ENCODE data around the gene MRS2.

Gene MRS2

GRCh38 chr6:24445704-24446103 lies 43.0 kb downstream of the MRS2 start:
- no peaks in the 10 kb centered on the region for H3K27me3 ChIP-seq (ENCODE audit: control insufficient read depth, insufficient read depth, low read length)
- no peaks in the 10 kb centered on the region for H3K4me1 ChIP-seq (ENCODE audit: control insufficient read depth, insufficient read depth, low read length)
- H3K4me3 ChIP-seq (ENCODE audit: low read length) = no peak overlapping the region
- no peak overlapping the region for H3K9ac ChIP-seq (ENCODE audit: low read length)
- no peak overlapping the region for H3K27ac ChIP-seq (ENCODE audit: low read depth, low read length)
- no peaks in the 10 kb centered on the region for H3K36me3 ChIP-seq (ENCODE audit: control insufficient read depth, insufficient read depth, low read length)

- no peak overlapping the region for H3K4me3 ChIP-seq (ENCODE audit: low read length)
- H3K9ac ChIP-seq (ENCODE audit: low read length) = no peak overlapping the region
- H3K4me1 ChIP-seq (ENCODE audit: control insufficient read depth, insufficient read depth, low read length) = no peaks in the 10 kb centered on the region
- no peak overlapping the region for H3K27ac ChIP-seq (ENCODE audit: low read depth, low read length)
- H3K27me3 ChIP-seq (ENCODE audit: control insufficient read depth, insufficient read depth, low read length) = no peaks in the 10 kb centered on the region
- no peaks in the 10 kb centered on the region for H3K36me3 ChIP-seq (ENCODE audit: control insufficient read depth, insufficient read depth, low read length)
Observed at GRCh38 chr6:24446670-24447069, 43.9 kb downstream of the MRS2 start.

- Histone ChIP-seq H3K27ac (ENCODE audit: low read depth, low read length) (no peak overlapping the region), H3K36me3 (ENCODE audit: control insufficient read depth, insufficient read depth, low read length) (no peaks in the 10 kb centered on the region), H3K9ac (ENCODE audit: low read length) (no peak overlapping the region), H3K4me1 (ENCODE audit: control insufficient read depth, insufficient read depth, low read length) (no peaks in the 10 kb centered on the region), H3K27me3 (ENCODE audit: control insufficient read depth, insufficient read depth, low read length) (no peaks in the 10 kb centered on the region), H3K4me3 (ENCODE audit: low read length) (no peak overlapping the region)
Observed at GRCh38 chr6:24448396-24448795, 45.7 kb downstream of the MRS2 start.

GRCh38 chr6:24448828-24449525 lies 46.2 kb downstream of the MRS2 start:
- Histone ChIP-seq H3K9ac (ENCODE audit: low read length) (no peak overlapping the region), H3K36me3 (ENCODE audit: control insufficient read depth, insufficient read depth, low read length) (no peaks in the 10 kb centered on the region), H3K27ac (ENCODE audit: low read depth, low read length) (no peak overlapping the region), H3K4me3 (ENCODE audit: low read length) (no peak overlapping the region), H3K27me3 (ENCODE audit: control insufficient read depth, insufficient read depth, low read length) (no peaks in the 10 kb centered on the region), H3K4me1 (ENCODE audit: control insufficient read depth, insufficient read depth, low read length) (no peaks in the 10 kb centered on the region)

GRCh38 chr6:24451581-24452388 lies 49.0 kb downstream of the MRS2 start:
- H3K27me3 ChIP-seq (ENCODE audit: control insufficient read depth, insufficient read depth, low read length) = no peaks in the 10 kb centered on the region
- no peak overlapping the region for H3K4me3 ChIP-seq (ENCODE audit: low read length)
- H3K4me1 ChIP-seq (ENCODE audit: control insufficient read depth, insufficient read depth, low read length) = no peaks in the 10 kb centered on the region
- no peak overlapping the region for H3K27ac ChIP-seq (ENCODE audit: low read depth, low read length)
- no peak overlapping the region for H3K9ac ChIP-seq (ENCODE audit: low read length)
- no peaks in the 10 kb centered on the region for H3K36me3 ChIP-seq (ENCODE audit: control insufficient read depth, insufficient read depth, low read length)

- no peak overlapping the region for H3K27ac ChIP-seq (ENCODE audit: low read depth, low read length)
- H3K4me3 ChIP-seq (ENCODE audit: low read length) = no peak overlapping the region
- H3K9ac ChIP-seq (ENCODE audit: low read length) = no peak overlapping the region
- H3K4me1 ChIP-seq (ENCODE audit: control insufficient read depth, insufficient read depth, low read length) = no peaks in the 10 kb centered on the region
- no peaks in the 10 kb centered on the region for H3K36me3 ChIP-seq (ENCODE audit: control insufficient read depth, insufficient read depth, low read length)
- no peaks in the 10 kb centered on the region for H3K27me3 ChIP-seq (ENCODE audit: control insufficient read depth, insufficient read depth, low read length)
Observed at GRCh38 chr6:24453921-24454320, 51.2 kb downstream of the MRS2 start.

GRCh38 chr6:24454452-24454851 lies 51.7 kb downstream of the MRS2 start:
- Histone ChIP-seq H3K4me1 (ENCODE audit: control insufficient read depth, insufficient read depth, low read length) (no peaks in the 10 kb centered on the region), H3K36me3 (ENCODE audit: control insufficient read depth, insufficient read depth, low read length) (no peaks in the 10 kb centered on the region), H3K9ac (ENCODE audit: low read length) (no peak overlapping the region), H3K27ac (ENCODE audit: low read depth, low read length) (no peak overlapping the region), H3K27me3 (ENCODE audit: control insufficient read depth, insufficient read depth, low read length) (no peaks in the 10 kb centered on the region), H3K4me3 (ENCODE audit: low read length) (no peak overlapping the region)

GRCh38 chr6:24455061-24455460 lies 52.3 kb downstream of the MRS2 start:
- H3K36me3 ChIP-seq (ENCODE audit: control insufficient read depth, insufficient read depth, low read length) = no peaks in the 10 kb centered on the region
- H3K4me3 ChIP-seq (ENCODE audit: low read length) = no peak overlapping the region
- H3K27ac ChIP-seq (ENCODE audit: low read depth, low read length) = no peak overlapping the region
- no peaks in the 10 kb centered on the region for H3K4me1 ChIP-seq (ENCODE audit: control insufficient read depth, insufficient read depth, low read length)
- no peaks in the 10 kb centered on the region for H3K27me3 ChIP-seq (ENCODE audit: control insufficient read depth, insufficient read depth, low read length)
- no peak overlapping the region for H3K9ac ChIP-seq (ENCODE audit: low read length)

- H3K27me3 ChIP-seq (ENCODE audit: control insufficient read depth, insufficient read depth, low read length) = no peaks in the 10 kb centered on the region
- no peak overlapping the region for H3K4me3 ChIP-seq (ENCODE audit: low read length)
- H3K36me3 ChIP-seq (ENCODE audit: control insufficient read depth, insufficient read depth, low read length) = no peaks in the 10 kb centered on the region
- H3K4me1 ChIP-seq (ENCODE audit: control insufficient read depth, insufficient read depth, low read length) = no peaks in the 10 kb centered on the region
- H3K9ac ChIP-seq (ENCODE audit: low read length) = no peak overlapping the region
- H3K27ac ChIP-seq (ENCODE audit: low read depth, low read length) = no peak overlapping the region
Observed at GRCh38 chr6:24458134-24458533, 55.4 kb downstream of the MRS2 start.

- no peaks in the 10 kb centered on the region for H3K27me3 ChIP-seq (ENCODE audit: control insufficient read depth, insufficient read depth, low read length)
- no peak overlapping the region for H3K9ac ChIP-seq (ENCODE audit: low read length)
- H3K27ac ChIP-seq (ENCODE audit: low read depth, low read length) = no peak overlapping the region
- no peaks in the 10 kb centered on the region for H3K4me1 ChIP-seq (ENCODE audit: control insufficient read depth, insufficient read depth, low read length)
- no peaks in the 10 kb centered on the region for H3K36me3 ChIP-seq (ENCODE audit: control insufficient read depth, insufficient read depth, low read length)
- no peak overlapping the region for H3K4me3 ChIP-seq (ENCODE audit: low read length)
Observed at GRCh38 chr6:24458941-24459340, 56.2 kb downstream of the MRS2 start.

- no peak overlapping the region for H3K9ac ChIP-seq (ENCODE audit: low read length)
- no peak overlapping the region for H3K4me3 ChIP-seq (ENCODE audit: low read length)
- H3K4me1 ChIP-seq (ENCODE audit: control insufficient read depth, insufficient read depth, low read length) = no peaks in the 10 kb centered on the region
- H3K36me3 ChIP-seq (ENCODE audit: control insufficient read depth, insufficient read depth, low read length) = no peaks in the 10 kb centered on the region
- H3K27ac ChIP-seq (ENCODE audit: low read depth, low read length) = no peak overlapping the region
- H3K27me3 ChIP-seq (ENCODE audit: control insufficient read depth, insufficient read depth, low read length) = no peaks in the 10 kb centered on the region
Observed at GRCh38 chr6:24460966-24461365, 58.2 kb downstream of the MRS2 start.

GRCh38 chr6:24464253-24465038 lies 61.7 kb downstream of the MRS2 start:
- H3K27me3 ChIP-seq (ENCODE audit: control insufficient read depth, insufficient read depth, low read length) = no peaks in the 10 kb centered on the region
- H3K4me3 ChIP-seq (ENCODE audit: low read length) = no peak overlapping the region
- H3K36me3 ChIP-seq (ENCODE audit: control insufficient read depth, insufficient read depth, low read length) = no peaks in the 10 kb centered on the region
- H3K4me1 ChIP-seq (ENCODE audit: control insufficient read depth, insufficient read depth, low read length) = no peaks in the 10 kb centered on the region
- no peak overlapping the region for H3K9ac ChIP-seq (ENCODE audit: low read length)
- no peak overlapping the region for H3K27ac ChIP-seq (ENCODE audit: low read depth, low read length)

All from rectal smooth muscle tissue (tissue), 1 donor.